ENCODE data around the gene SLC5A2.

DNA sequence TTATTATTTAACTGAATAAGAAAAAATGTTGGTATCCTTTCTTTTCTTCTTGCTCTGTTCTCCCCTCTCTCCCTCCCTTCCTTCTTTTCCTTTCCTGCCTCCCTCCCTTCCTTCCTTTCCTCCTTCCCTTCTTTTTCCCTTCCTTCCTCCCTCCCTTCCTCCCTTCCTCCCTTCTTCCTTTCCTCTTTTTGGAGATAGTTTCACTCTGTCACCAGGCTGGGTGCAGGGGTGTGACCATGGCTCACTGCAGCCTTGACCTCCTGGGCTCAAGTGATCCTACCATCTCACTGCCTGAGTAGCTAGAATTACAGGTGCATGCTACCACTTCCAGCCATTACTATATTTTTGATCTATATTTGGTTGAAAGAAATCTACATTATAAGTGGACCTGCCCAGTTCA, 31.0 kb downstream of the SLC5A2 start:
- TF ChIP-seq POLR2A (IDR thresholded peaks at IDR 0.05; ENCODE audit: low read depth, low read length), result no peak
- no peak for TF ChIP-seq POLR2AphosphoS5 (IDR thresholded peaks at IDR 0.05; ENCODE audit: low read depth, low read length)
